Measurements from ENCODE around the gene PTGIR.
"Not testable (repeated sequence)": the region's sequence is repeated elsewhere in the genome, so short reads cannot be mapped to it uniquely, and the experiment has no call there.

The PTGIR gene

GRCh38 chr19:46644720-46645119 is 19.8 kb upstream of the PTGIR start:
- DNase-seq: no peak
- in situ Hi-C loops (cut with HindIII; ENCODE audit: low pct_ligation_motif_present, low pct_unique_long_range_greater_than_20kb, low sequenced_read_pairs): no loop called here

- in situ Hi-C loops (cut with HindIII; ENCODE audit: low pct_ligation_motif_present, low pct_unique_long_range_greater_than_20kb, low sequenced_read_pairs): no loop called here
- no peak for DNase-seq
Measured at GRCh38 chr19:46640656-46641055, 15.8 kb upstream of the PTGIR start.

- in situ Hi-C loops (cut with HindIII; ENCODE audit: low pct_ligation_motif_present, low pct_unique_long_range_greater_than_20kb, low sequenced_read_pairs): no loop called here
Measured at GRCh38 chr19:46639358-46640182, 14.7 kb upstream of the PTGIR start.

GRCh38 chr19:46637224-46637623 is 12.3 kb upstream of the PTGIR start:
- DNase-seq: no peak
- in situ Hi-C loops (cut with HindIII; ENCODE audit: low pct_ligation_motif_present, low pct_unique_long_range_greater_than_20kb, low sequenced_read_pairs): no loop called here

More at GRCh38 chr19:46639358-46640182, 14.7 kb upstream of the PTGIR start:
- DNase-seq: peak; percentile 9

GRCh38 chr19:46635920-46636761 is 11.3 kb upstream of the PTGIR start, which contains the start of gene GNG8:
Gene GNG8 (minus strand): TSS chr19:46636202. CDS start chr19:46634682, 1,520 bp downstream.
- in situ Hi-C loops (cut with HindIII; ENCODE audit: low pct_ligation_motif_present, low pct_unique_long_range_greater_than_20kb, low sequenced_read_pairs): no loop called here

GRCh38 chr19:46634656-46635218 is 9.8 kb upstream of the PTGIR start:
- in situ Hi-C loops (cut with HindIII; ENCODE audit: low pct_ligation_motif_present, low pct_unique_long_range_greater_than_20kb, low sequenced_read_pairs): no loop called here

More at GRCh38 chr19:46635920-46636761, 11.3 kb upstream of the PTGIR start, which contains the start of gene GNG8:
- DNase-seq: no peak

GRCh38 chr19:46634045-46634655 is 9.3 kb upstream of the PTGIR start:
- in situ Hi-C loops (cut with HindIII; ENCODE audit: low pct_ligation_motif_present, low pct_unique_long_range_greater_than_20kb, low sequenced_read_pairs): no loop called here
- DNase-seq: peak; percentile 76

More at GRCh38 chr19:46634656-46635218, 9.8 kb upstream of the PTGIR start:
- no peak for DNase-seq

- DNase-seq: no peak
- in situ Hi-C loops (cut with HindIII; ENCODE audit: low pct_ligation_motif_present, low pct_unique_long_range_greater_than_20kb, low sequenced_read_pairs): no loop called here
Measured at GRCh38 chr19:46633130-46633529, 8.2 kb upstream of the PTGIR start.

GRCh38 chr19:46631481-46631880 is 6.6 kb upstream of the PTGIR start:
- no peak for DNase-seq
- in situ Hi-C loops (cut with HindIII; ENCODE audit: low pct_ligation_motif_present, low pct_unique_long_range_greater_than_20kb, low sequenced_read_pairs): no loop called here

- DNase-seq: no peak
- in situ Hi-C loops (cut with HindIII; ENCODE audit: low pct_ligation_motif_present, low pct_unique_long_range_greater_than_20kb, low sequenced_read_pairs): no loop called here
Measured at GRCh38 chr19:46630586-46631205, 5.8 kb upstream of the PTGIR start.

GRCh38 chr19:46629546-46630025 is 4.7 kb upstream of the PTGIR start:
- DNase-seq: no peak
- in situ Hi-C loops (cut with HindIII; ENCODE audit: low pct_ligation_motif_present, low pct_unique_long_range_greater_than_20kb, low sequenced_read_pairs): no loop called here

GRCh38 chr19:46628970-46629369 is 4.1 kb upstream of the PTGIR start:
- DNase-seq; in situ Hi-C loops (cut with HindIII; ENCODE audit: low pct_ligation_motif_present, low pct_unique_long_range_greater_than_20kb, low sequenced_read_pairs): not testable (repeated sequence)

- no peak for DNase-seq
- in situ Hi-C loops (cut with HindIII; ENCODE audit: low pct_ligation_motif_present, low pct_unique_long_range_greater_than_20kb, low sequenced_read_pairs): no loop called here
Measured at GRCh38 chr19:46626446-46626845, 1.6 kb upstream of the PTGIR start.

- in situ Hi-C loops (cut with HindIII; ENCODE audit: low pct_ligation_motif_present, low pct_unique_long_range_greater_than_20kb, low sequenced_read_pairs): no loop called here
- DNase-seq: no peak
Measured at GRCh38 chr19:46625731-46626130, 842 bp upstream of the PTGIR start.

GRCh38 chr19:46623915-46624502 is 880 bp downstream of the PTGIR start:
- in situ Hi-C loops (cut with HindIII; ENCODE audit: low pct_ligation_motif_present, low pct_unique_long_range_greater_than_20kb, low sequenced_read_pairs): no loop called here
- DNase-seq: no peak

GRCh38 chr19:46622118-46622446 is 2.8 kb downstream of the PTGIR start:
- no peak for DNase-seq
- in situ Hi-C loops (cut with HindIII; ENCODE audit: low pct_ligation_motif_present, low pct_unique_long_range_greater_than_20kb, low sequenced_read_pairs): no loop called here

- no peak for DNase-seq
- in situ Hi-C loops (cut with HindIII; ENCODE audit: low pct_ligation_motif_present, low pct_unique_long_range_greater_than_20kb, low sequenced_read_pairs): no loop called here
Measured at GRCh38 chr19:46621191-46622117, 3.4 kb downstream of the PTGIR start.
